MG63 (cell line): ENCODE data around the gene DHX15. TPM values are rescaled to one million over a fixed set of nuclear protein-coding genes. Genes with fewer than 3 reads are reported as not detected.

ENCODE experiments used
- total RNA-seq: library from RNA; depleted of rRNA; stranded (reverse); fragments of >200 nt; shearing (Covaris generic); gene quantifications from 2 replicates; pipeline ENCODE4 v1.2.3, GENCODE V29; 2014; ENCODE audit warnings: low replicate concordance; rRNA removed

The DHX15 gene
- total RNA-seq, 1 experiment from 2014 or later: 197 TPM

Other genes starting within 250 kb of the DHX15 start
- not detected in 2 replicates for gene SOD3, start 211.0 kb upstream of the DHX15 start, total RNA-seq